HG02852 (cell line): ENCODE measurements around the gene SLC22A25.
"Not testable (repeated sequence)": the region's sequence is repeated elsewhere in the genome, so short reads cannot be mapped to it uniquely, and the experiment has no call there.

Source experiments
- ATAC-seq: cut with Tn5 transposase; IDR thresholded peaks from one replicate; pipeline ENCODE4 v1.9.1; 2021; ENCODE audit warnings: mild to moderate bottlenecking, moderate library complexity; ENCODE audit not compliant: unreplicated experiment

The SLC22A25 gene

GRCh38 chr11:63243533-63243932 lies at the start of gene SLC22A25:
Gene SLC22A25 (minus strand): TSS chr11:63243599. CDS start chr11:63229652, 13,947 bp downstream.
- ATAC-seq = no peak

GRCh38 chr11:63290285-63290684 lies 46.9 kb upstream of the SLC22A25 start:
- ATAC-seq = no peak

- no peak for ATAC-seq
These were observed 46.3 kb upstream of the SLC22A25 start for GRCh38 chr11:63289658-63290057.

- no peak for ATAC-seq
These were observed 39.2 kb upstream of the SLC22A25 start for GRCh38 chr11:63282579-63282978.

GRCh38 chr11:63280920-63281319 lies 37.5 kb upstream of the SLC22A25 start:
- ATAC-seq = no peak

- ATAC-seq = no peak
These were observed 34.0 kb upstream of the SLC22A25 start for GRCh38 chr11:63277345-63277943.

- no peak for ATAC-seq
These were observed 31.4 kb upstream of the SLC22A25 start for GRCh38 chr11:63274776-63275175.

- no peak for ATAC-seq
These were observed 30.3 kb upstream of the SLC22A25 start for GRCh38 chr11:63273685-63274084.

- ATAC-seq = no peak
These were observed 19.1 kb upstream of the SLC22A25 start for GRCh38 chr11:63262547-63262946.

GRCh38 chr11:63251312-63251711 lies 7.9 kb upstream of the SLC22A25 start:
- ATAC-seq = no peak

GRCh38 chr11:63250162-63251050 lies 7.0 kb upstream of the SLC22A25 start:
- ATAC-seq = no peak

GRCh38 chr11:63248966-63249365 lies 5.6 kb upstream of the SLC22A25 start:
- no peak for ATAC-seq

- ATAC-seq = not testable (repeated sequence)
These were observed 4.0 kb upstream of the SLC22A25 start for GRCh38 chr11:63247237-63248002.

GRCh38 chr11:63246045-63246444 lies 2.6 kb upstream of the SLC22A25 start:
- ATAC-seq = no peak

- ATAC-seq = no peak
These were observed 1.5 kb upstream of the SLC22A25 start for GRCh38 chr11:63244862-63245261.

- no peak for ATAC-seq
These were observed 1.2 kb downstream of the SLC22A25 start for GRCh38 chr11:63242089-63242781.

GRCh38 chr11:63240791-63241379 lies 2.5 kb downstream of the SLC22A25 start:
- no peak for ATAC-seq

- no peak for ATAC-seq
These were observed 3.3 kb downstream of the SLC22A25 start for GRCh38 chr11:63240098-63240497.

GRCh38 chr11:63239254-63239653 lies 4.1 kb downstream of the SLC22A25 start:
- no peak for ATAC-seq

GRCh38 chr11:63237413-63237812 lies 6.0 kb downstream of the SLC22A25 start:
- ATAC-seq = no peak
